ENCODE results near the gene STAT6.

- TF ChIP-seq CTCF (conservative IDR thresholded peaks at IDR 0.05; ENCODE audit: low read length) (no peak), EZH2phosphoT487 (IDR thresholded peaks at IDR 0.05; ENCODE audit: borderline replicate concordance) (no peak)
These were observed 18.7 kb downstream of the STAT6 start for GRCh38 chr12:57092529-57092862.
